SK-N-MC (cell line): ENCODE data around the gene ZBTB2.

Experiments
- DNase-seq: peaks from one replicate; pipeline ENCODE4 v3.0.0-alpha.2; 2011; ENCODE audit warnings: low read depth, low spot score
- H3K27ac ChIP-seq: fragments of 200-600 bp; sonication (generic); 2 replicates; pipeline ENCODE4 v1.5.1; 2016; ENCODE audit warnings: mixed run types
- H3K36me3 ChIP-seq: fragments of 200-600 bp; sonication (generic); 2 replicates; pipeline ENCODE4 v1.6.1; 2017; ENCODE audit warnings: antibody characterized with exemption, low read length, mixed read lengths; ENCODE audit not compliant: insufficient read depth
- H3K4me3 ChIP-seq: fragments of 200-600 bp; sonication (generic); 2 replicates; pipeline ENCODE4 v1.5.1; 2016
- H3K9ac ChIP-seq: fragments of 200-600 bp; sonication (generic); 2 replicates; pipeline ENCODE4 v1.8.0; 2017; ENCODE audit warnings: mixed run types, mixed read lengths; ENCODE audit not compliant: insufficient read length
- H3K9me3 ChIP-seq: fragments of 200-600 bp; sonication (generic); 2 replicates; pipeline ENCODE4 v1.6.1; 2017; ENCODE audit warnings: low read depth, mild to moderate bottlenecking, antibody characterized with exemption, low read length, moderate library complexity, mixed read lengths
- EZH2 ChIP-seq: fragments of 200-600 bp; sonication (generic); IDR thresholded peaks from one replicate; pipeline ENCODE4 v1.6.1; 2017; ENCODE audit warnings: antibody characterized with exemption
- FOXP2 ChIP-seq: optimal IDR thresholded peaks from 2 replicates; pipeline ENCODE3; 2011; ENCODE audit warnings: mild to moderate bottlenecking, moderate library complexity; ENCODE audit not compliant: insufficient read depth; ENCODE audit errors: extremely low read length, control extremely low read depth
- POLR2AphosphoS5 ChIP-seq: IDR thresholded peaks from 2 replicates; pipeline ENCODE4 v1.6.1; 2012; ENCODE audit warnings: mild to moderate bottlenecking, low read depth, low read length, borderline replicate concordance

Gene ZBTB2

GRCh38 chr6:151431337-151431736 lies 40.0 kb upstream of the ZBTB2 start:
- TF ChIP-seq POLR2AphosphoS5: no peak
- TF ChIP-seq FOXP2: no peak
- no peak for TF ChIP-seq EZH2
- Histone ChIP-seq H3K9me3 (no peaks in the 10 kb centered on the region), H3K4me3 (no peak overlapping the region), H3K9ac (no peak overlapping the region), H3K36me3 (peaks cover 57% of the 10 kb centered on the region), H3K27ac (no peak overlapping the region)
- DNase-seq: no peak

GRCh38 chr6:151430886-151431285 lies 39.5 kb upstream of the ZBTB2 start:
- no peak overlapping the region for H3K27ac ChIP-seq
- H3K36me3 ChIP-seq: peaks cover 57% of the 10 kb centered on the region
- no peak overlapping the region for H3K9ac ChIP-seq
- TF ChIP-seq EZH2 (no peak), POLR2AphosphoS5 (no peak; the same call in 1 of the 2 replicates), FOXP2 (no peak)
- H3K9me3 ChIP-seq: no peaks in the 10 kb centered on the region
- no peak for DNase-seq
- H3K4me3 ChIP-seq: no peak overlapping the region

- Histone ChIP-seq H3K4me3 (no peak overlapping the region), H3K9me3 (no peaks in the 10 kb centered on the region), H3K36me3 (peaks cover 73% of the 10 kb centered on the region), H3K27ac (no peak overlapping the region), H3K9ac (no peak overlapping the region)
- no peak for DNase-seq
- TF ChIP-seq FOXP2: no peak
- TF ChIP-seq POLR2AphosphoS5: no peak
These were observed 36.9 kb upstream of the ZBTB2 start for GRCh38 chr6:151428093-151428735.

GRCh38 chr6:151425561-151425960 lies 34.2 kb upstream of the ZBTB2 start:
- no peak overlapping the region for H3K9ac ChIP-seq
- H3K36me3 ChIP-seq: peaks cover 64% of the 10 kb centered on the region
- DNase-seq: no peak
- no peak overlapping the region for H3K4me3 ChIP-seq
- H3K27ac ChIP-seq: no peak overlapping the region
- TF ChIP-seq FOXP2: no peak
- no peaks in the 10 kb centered on the region for H3K9me3 ChIP-seq

- H3K36me3 ChIP-seq: peaks cover 56% of the 10 kb centered on the region
- no peaks in the 10 kb centered on the region for H3K9me3 ChIP-seq
- H3K4me3 ChIP-seq: no peak overlapping the region
- TF ChIP-seq FOXP2: no peak
- TF ChIP-seq EZH2: no peak
- no peak for TF ChIP-seq POLR2AphosphoS5
- DNase-seq: no peak
- H3K27ac ChIP-seq: no peak overlapping the region
- H3K9ac ChIP-seq: no peak overlapping the region
These were observed 31.6 kb upstream of the ZBTB2 start for GRCh38 chr6:151422981-151423380.

- Histone ChIP-seq H3K27ac (no peak overlapping the region), H3K36me3 (peaks cover 68% of the 10 kb centered on the region), H3K4me3 (no peak overlapping the region), H3K9ac (no peak overlapping the region), H3K9me3 (no peaks in the 10 kb centered on the region)
- DNase-seq: no peak
- TF ChIP-seq FOXP2 (no peak), POLR2AphosphoS5 (no peak), EZH2 (no peak)
These were observed 26.1 kb upstream of the ZBTB2 start for GRCh38 chr6:151417477-151417876.

- DNase-seq: no peak
- Histone ChIP-seq H3K9ac (no peak overlapping the region), H3K9me3 (no peaks in the 10 kb centered on the region), H3K4me3 (no peak overlapping the region), H3K36me3 (peaks cover 80% of the 10 kb centered on the region), H3K27ac (no peak overlapping the region)
- TF ChIP-seq EZH2 (no peak), POLR2AphosphoS5 (no peak), FOXP2 (no peak)
These were observed 23.4 kb upstream of the ZBTB2 start for GRCh38 chr6:151414641-151415260.

GRCh38 chr6:151413372-151414145 lies 22.2 kb upstream of the ZBTB2 start:
- H3K27ac ChIP-seq: no peak overlapping the region
- H3K4me3 ChIP-seq: no peak overlapping the region
- H3K36me3 ChIP-seq: peaks cover 75% of the 10 kb centered on the region
- no peaks in the 10 kb centered on the region for H3K9me3 ChIP-seq
- no peak overlapping the region for H3K9ac ChIP-seq
- DNase-seq: no peak
- TF ChIP-seq POLR2AphosphoS5 (no peak), EZH2 (no peak), FOXP2 (no peak)

- Histone ChIP-seq H3K36me3 (peaks cover 77% of the 10 kb centered on the region), H3K9me3 (no peaks in the 10 kb centered on the region), H3K4me3 (no peak overlapping the region), H3K9ac (no peak overlapping the region), H3K27ac (no peak overlapping the region)
- TF ChIP-seq EZH2: no peak
- no peak for TF ChIP-seq POLR2AphosphoS5
- no peak for TF ChIP-seq FOXP2
- DNase-seq: no peak
These were observed 21.6 kb upstream of the ZBTB2 start for GRCh38 chr6:151412909-151413308.
